IMR-90 (cell line): ENCODE results near the gene SNAP23. TPM values are rescaled to one million over a fixed set of nuclear protein-coding genes. Genes with fewer than 3 reads are reported as not detected.
A peak's percentile ranks its signal among the peaks of the same experiment; 100 is the strongest.

Experiments
- ATAC-seq: fragments of 200-7000 bp; cut with Tn5 transposase; 2 replicates; pipeline ENCODE4 v1.9.1; 2020; ENCODE audit warnings: low read depth, mild to moderate bottlenecking, moderate library complexity
- BruUV-seq: library from RNA; stranded (reverse); fragments of 400-500 nt; replicated peaks from 2 replicates; lab custom pipeline; 2021; lab: Mats Ljungman, UMichigan
- CTCF ChIA-PET: fragments of 300-600 bp; formaldehyde crosslinking; extraction: SDS; loops from one replicate; lab custom pipeline; 2021; ENCODE audit warnings: antibody characterized with exemption; lab: Yijun Ruan, JAX
- POLR2A ChIA-PET: fragments of 300-600 bp; sonication (Branson Sonifier 250); formaldehyde crosslinking; loops from one replicate; lab custom pipeline; 2022; ENCODE audit warnings: antibody characterized with exemption; ENCODE audit not compliant: unreplicated experiment; lab: Charles Lee
- DNase-seq: peaks from one replicate; pipeline ENCODE4 v3.0.0; 2013
- H2AFZ ChIP-seq: replicated peaks from 2 replicates; pipeline ENCODE3; 2013; ENCODE audit warnings: low read length, mild to moderate bottlenecking; ENCODE audit not compliant: poor library complexity
- H2AK5ac ChIP-seq: 2 replicates; pipeline ENCODE4 v1.6.1; 2013; ENCODE audit warnings: low read depth, low read length, inconsistent platforms
- H2AK9ac ChIP-seq: replicated peaks from 2 replicates; pipeline ENCODE3; 2013; ENCODE audit warnings: mild to moderate bottlenecking, low read depth, low read length, moderate library complexity; ENCODE audit not compliant: poor library complexity
- H2BK120ac ChIP-seq: 2 replicates; pipeline ENCODE4 v1.6.1; 2013; ENCODE audit warnings: low read depth, low read length, inconsistent platforms
- H2BK15ac ChIP-seq: 3 replicates; pipeline ENCODE4 v1.6.1; 2013; ENCODE audit warnings: low read depth, low read length, inconsistent platforms
- H2BK20ac ChIP-seq: 2 replicates; pipeline ENCODE4 v1.6.1; 2013; ENCODE audit warnings: low read depth, mild to moderate bottlenecking, inconsistent platforms, low read length, moderate library complexity
- H2BK5ac ChIP-seq: 2 replicates; pipeline ENCODE4 v1.6.1; 2013; ENCODE audit warnings: mild to moderate bottlenecking, low read depth, low read length, inconsistent platforms; ENCODE audit not compliant: poor library complexity, severe bottlenecking
- H3K14ac ChIP-seq: replicated peaks from 2 replicates; pipeline ENCODE4 v1.6.1; 2013; ENCODE audit warnings: low read depth, low read length, inconsistent platforms
- H3K18ac ChIP-seq: 2 replicates; pipeline ENCODE4 v1.6.1; 2013; ENCODE audit warnings: low read depth, low read length, control low read depth
- H3K23ac ChIP-seq: 2 replicates; pipeline ENCODE4 v1.6.1; 2013; ENCODE audit warnings: low read depth, low read length, inconsistent platforms
- H3K27ac ChIP-seq: 2 replicates; pipeline ENCODE4 v1.5.1; 2013; ENCODE audit warnings: mild to moderate bottlenecking, control low read depth, low read length; ENCODE audit not compliant: insufficient read depth
- H3K27me3 ChIP-seq: 2 replicates; pipeline ENCODE4 v1.6.1; 2013; ENCODE audit warnings: low read length; ENCODE audit not compliant: control insufficient read depth, insufficient read depth
- H3K36me3 ChIP-seq: 2 replicates; pipeline ENCODE4 v1.6.1; 2013; ENCODE audit warnings: low read length, mixed read lengths; ENCODE audit not compliant: control insufficient read depth, insufficient read depth
- H3K4ac ChIP-seq: 2 replicates; pipeline ENCODE4 v1.6.1; 2013; ENCODE audit warnings: low read depth, low read length, inconsistent platforms
- H3K4me1 ChIP-seq: 2 replicates; pipeline ENCODE4 v1.6.1; 2013; ENCODE audit warnings: low read length, mixed read lengths; ENCODE audit not compliant: control insufficient read depth, insufficient read depth
- H3K4me2 ChIP-seq: 2 replicates; pipeline ENCODE4 v1.6.1; 2013; ENCODE audit warnings: low read depth, mild to moderate bottlenecking, control low read depth, low read length, moderate library complexity
- H3K4me3 ChIP-seq: 2 replicates; pipeline ENCODE4 v1.5.1; 2013; ENCODE audit warnings: low read depth, mild to moderate bottlenecking, control low read depth, low read length, moderate library complexity; ENCODE audit not compliant: insufficient read depth
- H3K56ac ChIP-seq: 2 replicates; pipeline ENCODE4 v1.6.1; 2013; ENCODE audit warnings: low read length, inconsistent platforms; ENCODE audit not compliant: insufficient read depth; ENCODE audit errors: extremely low read depth
- H3K79me1 ChIP-seq, 2 experiments: 2 replicates each; pipeline ENCODE4 v1.6.1; 2013; ENCODE audit warnings: low read length in 2 of 2, inconsistent platforms in 1 of 2, low read depth in 1 of 2
- H3K9ac ChIP-seq: 2 replicates; pipeline ENCODE4 v1.6.1; 2013; ENCODE audit warnings: low read depth, low read length, control low read depth
- H3K9me1 ChIP-seq: 2 replicates; pipeline ENCODE4 v1.6.1; 2013; ENCODE audit warnings: low read length, inconsistent platforms; ENCODE audit not compliant: insufficient read depth
- H3K9me3 ChIP-seq: 2 replicates; pipeline ENCODE4 v1.6.1; 2013; ENCODE audit warnings: low read length; ENCODE audit not compliant: control insufficient read depth, insufficient read depth
- H4K20me1 ChIP-seq: 2 replicates; pipeline ENCODE4 v1.6.1; 2013; ENCODE audit warnings: low read length, inconsistent platforms; ENCODE audit not compliant: insufficient read depth
- H4K5ac ChIP-seq: 2 replicates; pipeline ENCODE4 v1.6.1; 2013; ENCODE audit warnings: mild to moderate bottlenecking, low read depth, low read length, control low read depth
- H4K8ac ChIP-seq, 2 experiments: 2 replicates each; pipeline ENCODE4 v1.6.1; 2013; ENCODE audit warnings: low read depth in 2 of 2, low read length in 2 of 2, control low read depth in 1 of 2, inconsistent platforms in 1 of 2
- H4K91ac ChIP-seq: 2 replicates; pipeline ENCODE4 v1.6.1; 2013; ENCODE audit warnings: low read depth, low read length, inconsistent platforms; ENCODE audit not compliant: insufficient read depth
- BHLHE40 ChIP-seq: fragments of 150-350 bp; IDR thresholded peaks from 2 replicates; pipeline ENCODE4 v1.6.1; 2016; ENCODE audit warnings: mild to moderate bottlenecking, low read depth, low read length
- CEBPB ChIP-seq: IDR thresholded peaks from 2 replicates; pipeline ENCODE4 v1.6.1; 2012; ENCODE audit warnings: low read depth, low read length, improper control_type of control experiment
- CHD1 ChIP-seq: IDR thresholded peaks from 2 replicates; pipeline ENCODE4 v1.6.1; 2012; ENCODE audit warnings: low read depth, low read length, improper control_type of control experiment
- CTCF ChIP-seq: conservative IDR thresholded peaks from 2 replicates; pipeline ENCODE4 v1.5.1; 2012; ENCODE audit warnings: mild to moderate bottlenecking, low read depth, low read length, improper control_type of control experiment
- ELK1 ChIP-seq: fragments of 150-350 bp; IDR thresholded peaks from 2 replicates; pipeline ENCODE4 v1.6.1; 2016; ENCODE audit warnings: low read depth, mild to moderate bottlenecking, low read length, moderate library complexity, borderline replicate concordance
- FOS ChIP-seq: fragments of 150-350 bp; IDR thresholded peaks from 2 replicates; pipeline ENCODE4 v1.6.1; 2016; ENCODE audit warnings: low read depth, low read length
- MAFK ChIP-seq: IDR thresholded peaks from 2 replicates; pipeline ENCODE4 v1.6.1; 2012; ENCODE audit warnings: low read depth, low read length, improper control_type of control experiment
- MAZ ChIP-seq: IDR thresholded peaks from 2 replicates; pipeline ENCODE4 v1.6.1; 2012; ENCODE audit warnings: low read depth, mild to moderate bottlenecking, low read length, improper control_type of control experiment, moderate library complexity, borderline replicate concordance
- MXI1 ChIP-seq: IDR thresholded peaks from 2 replicates; pipeline ENCODE4 v1.6.1; 2012; ENCODE audit warnings: low read depth, mild to moderate bottlenecking, low read length, moderate library complexity, borderline replicate concordance
- NFE2L2 ChIP-seq: fragments of 150-350 bp; IDR thresholded peaks from 2 replicates; pipeline ENCODE4 v1.6.1; 2016; ENCODE audit warnings: low read depth, mild to moderate bottlenecking, low read length
- POLR2A ChIP-seq: IDR thresholded peaks from 2 replicates; pipeline ENCODE4 v1.6.1; 2012; ENCODE audit warnings: mild to moderate bottlenecking, low read depth, low read length
- RAD21 ChIP-seq: IDR thresholded peaks from 2 replicates; pipeline ENCODE4 v1.6.1; 2012; ENCODE audit warnings: low read length, improper control_type of control experiment
- RFX5 ChIP-seq: IDR thresholded peaks from 2 replicates; pipeline ENCODE4 v1.8.0; 2012; ENCODE audit warnings: low read depth, mild to moderate bottlenecking, low read length, moderate library complexity
- SMC3 ChIP-seq: fragments of 150-350 bp; IDR thresholded peaks from 2 replicates; pipeline ENCODE4 v1.6.1; 2016; ENCODE audit warnings: low read depth, mild to moderate bottlenecking, antibody characterized with exemption, low read length, moderate library complexity
- USF2 ChIP-seq: fragments of 150-350 bp; IDR thresholded peaks from 2 replicates; pipeline ENCODE4 v1.6.1; 2017; ENCODE audit warnings: mild to moderate bottlenecking, antibody characterized with exemption, low read length, low read depth
- WGBS, 2 experiments: methylation state at CpG; one replicate each; pipeline versions ENCODE4 v1.1.5 to v1.1.7; 2013; ENCODE audit warnings: missing lambda C conversion rate in 2 of 2; ENCODE audit not compliant: insufficient read length in 1 of 2; ENCODE audit errors: extremely low coverage in 2 of 2; 5-methylcytosine and 5-hydroxymethylcytosine counted together
- dilution Hi-C: fragments of 300-500 bp; cut with HindIII; formaldehyde crosslinking; loops from one replicate; pipeline ENCODE4 v1.14.3; 2018; ENCODE audit warnings: low sequenced_read_pairs; ENCODE audit not compliant: unreplicated experiment
- in situ Hi-C: fragments of 300-500 bp; cut with MboI; formaldehyde crosslinking; loops from 3 replicates; pipeline ENCODE4 v1.14.3; 2019; ENCODE audit warnings: low sequenced_read_pairs, inconsistent platforms, mixed read lengths
- intact Hi-C: fragments of 100-400 bp; cut with micrococcal nuclease; formaldehyde crosslinking; loops from 2 replicates; pipeline ENCODE4 v1.10.0; 2022
- polyA plus RNA-seq, 3 experiments: library from polyadenylated mRNA; depleted of rRNA; stranded (reverse); fragments of >200 nt; gene quantifications; 2 replicates each; pipeline ENCODE4 v1.2.3, GENCODE V29; 2012; ENCODE audit warnings: low replicate concordance in 1 of 3
- total RNA-seq: library from RNA; depleted of rRNA; stranded (reverse); fragments of >200 nt; gene quantifications from 2 replicates; pipeline ENCODE4 v1.2.3, GENCODE V29; 2012

Gene SNAP23
- total and polyA plus RNA-seq, 2 of the 4 experiments (the other 2 are of a cell fraction) = 36.0 to 45.5 TPM

- Histone ChIP-seq H3K9ac (peak overlapping the region; percentile 1; the same call in 1 of the 2 replicates), H3K4me1 (peaks cover 7% of the 10 kb centered on the region), H4K8ac (peak overlapping the region in 1 of 2 experiments; percentile 51; a peak in 2 of 4 replicates), H2AFZ (no peak overlapping the region), H3K18ac (peak overlapping the region; percentile 25; the same call in 1 of the 2 replicates), H4K91ac (no peak overlapping the region), H3K23ac (peak overlapping the region; percentile 63; the same call in 1 of the 2 replicates), H3K4me3 (no peak overlapping the region; the same call in 1 of the 2 replicates), H3K56ac (no peak overlapping the region), H3K36me3 (no peaks in the 10 kb centered on the region), H2BK20ac (peak overlapping the region; percentile 22; the same call in 1 of the 2 replicates), H2AK9ac (peak overlapping the region; percentile 73), H4K5ac (peak overlapping the region; percentile 19; the same call in 1 of the 2 replicates), H3K27me3 (no peaks in the 10 kb centered on the region), H2BK120ac (peak overlapping the region; percentile 41; the same call in 1 of the 2 replicates), H2BK5ac (peak overlapping the region; percentile 76), H4K20me1 (peaks cover 11% of the 10 kb centered on the region; the same call in 1 of the 2 replicates), H3K9me1 (peaks cover 3% of the 10 kb centered on the region; the same call in 1 of the 2 replicates), H3K27ac (peak overlapping the region; percentile 82; the same call in 1 of the 2 replicates), H2BK15ac (no peak overlapping the region), H3K9me3 (no peaks in the 10 kb centered on the region), H2AK5ac (peak overlapping the region; percentile 42; the same call in 1 of the 2 replicates), H3K79me1 (peaks cover 0 to 36% of the 10 kb centered on the region in 2 experiments; a peak in 2 of 4 replicates), H3K14ac (peak overlapping the region; percentile 77), H3K4ac (peak overlapping the region; percentile 42), H3K4me2 (peak overlapping the region; percentile 91)
- dilution Hi-C loops (no loop called here), in situ Hi-C loops (no loop called here), intact Hi-C loops (loop anchor here (10.0 kb wide), 1 partner anchor 182 kb away; the partner anchor contains the start of genes GANC and TMEM87A)
- ChIA-PET POLR2A (interaction anchor here (0.7 kb wide), 1 partner anchor 184 kb away, joined by 3 read pairs; the partner anchor contains the start of genes GANC and TMEM87A), CTCF (interaction anchor here (0.6 kb wide), 3 partner anchors 73 to 339 kb away, joined by 3 to 4 read pairs (median 3); no protein-coding TSS in a partner anchor)
- ATAC-seq (0 out of 2 replicates have a peak, but pooled peaks have one; percentile 22), DNase-seq (no peak)
- no CpG with 5 or more reads among the region's 3 CpGs for WGBS, 2 experiments
- BruUV-seq = TSS peak; percentile 90
- TF ChIP-seq CEBPB (no peak), NFE2L2 (no peak), RFX5 (no peak), SMC3 (no peak), POLR2A (no peak), ELK1 (no peak), MXI1 (no peak), MAZ (no peak), MAFK (no peak), FOS (no peak), USF2 (no peak), CTCF (no peak), BHLHE40 (no peak), RAD21 (no peak), CHD1 (no peak)
Measured at GRCh38 chr15:42456971-42457370, 38.5 kb upstream of the SNAP23 start.
